WTC11 (cell line): ENCODE measurements around the gene GALNT4. TPM values are rescaled to one million over a fixed set of nuclear protein-coding genes. Genes with fewer than 3 reads are reported as not detected.

ENCODE experiments used
- ATAC-seq: fragments of 200-7000 bp; cut with Tn5 transposase; 2 replicates; pipeline ENCODE4 v1.10.0; 2021; ENCODE audit warnings: mild to moderate bottlenecking, moderate library complexity
- CTCF ChIA-PET: fragments of 300-600 bp; sonication (Branson Sonifier 250); formaldehyde crosslinking; loops from one replicate; lab custom pipeline; 2021; ENCODE audit warnings: antibody characterized with exemption; lab: Charles Lee
- POLR2A ChIA-PET: fragments of 350-600 bp; sonication (Branson Sonifier 250); formaldehyde crosslinking; loops from one replicate; lab custom pipeline; 2021; ENCODE audit warnings: antibody characterized with exemption; lab: Charles Lee
- DNase-seq: peaks from one replicate; pipeline ENCODE4 v3.0.0; 2021; ENCODE audit warnings: low spot score
- H3K27ac Mint-ChIP-seq: 2 replicates; pipeline ENCODE4 v1.8.0; 2021; ENCODE audit warnings: mixed read lengths
- H3K27me3 Mint-ChIP-seq: 2 replicates; pipeline ENCODE4 v1.8.0; 2021; ENCODE audit warnings: low read depth, mild to moderate bottlenecking, moderate library complexity, mixed read lengths
- H3K36me3 Mint-ChIP-seq: 2 replicates; pipeline ENCODE4 v1.8.0; 2021; ENCODE audit warnings: mixed read lengths
- H3K4me1 Mint-ChIP-seq: 2 replicates; pipeline ENCODE4 v1.8.0; 2022; ENCODE audit warnings: mixed read lengths
- H3K4me3 Mint-ChIP-seq: 2 replicates; pipeline ENCODE4 v1.8.0; 2021; ENCODE audit warnings: mild to moderate bottlenecking, moderate library complexity, mixed read lengths
- H3K9me3 Mint-ChIP-seq: 2 replicates; pipeline ENCODE4 v1.8.0; 2021; ENCODE audit warnings: mixed read lengths
- AFF4 ChIP-seq: sonication (generic); formaldehyde crosslinking; IDR thresholded peaks from 2 replicates; pipeline ENCODE4 v1.8.1; 2023; ENCODE audit warnings: mild to moderate bottlenecking, missing genetic modification reagents, borderline replicate concordance
- AR ChIP-seq: fragments of 250-450 bp; sonication (Bioruptor Pico); IDR thresholded peaks from 2 replicates; pipeline ENCODE4 v1.9.0; 2021; ENCODE audit warnings: mild to moderate bottlenecking
- ATF1 ChIP-seq: sonication (generic); formaldehyde crosslinking; IDR thresholded peaks from 2 replicates; pipeline ENCODE4 v1.8.1; 2023; ENCODE audit warnings: mild to moderate bottlenecking, moderate library complexity, missing genetic modification reagents
- ATF3 ChIP-seq: sonication (generic); formaldehyde crosslinking; conservative IDR thresholded peaks from 2 replicates; pipeline ENCODE4 v1.8.1; 2022; ENCODE audit warnings: mild to moderate bottlenecking, missing genetic modification reagents
- CDX4 ChIP-seq: fragments of 250-450 bp; sonication (Bioruptor Pico); IDR thresholded peaks from 2 replicates; pipeline ENCODE4 v1.9.0; 2021; ENCODE audit warnings: moderate library complexity, mild to moderate bottlenecking, inconsistent platforms, borderline replicate concordance
- CREM ChIP-seq: sonication (generic); formaldehyde crosslinking; IDR thresholded peaks from 2 replicates; pipeline ENCODE4 v1.8.1; 2022; ENCODE audit warnings: mild to moderate bottlenecking, missing genetic modification reagents, moderate library complexity
- CTCF ChIP-seq: fragments of 200-600 bp; IDR thresholded peaks from 2 replicates; pipeline ENCODE4 v1.8.0; 2022; ENCODE audit warnings: antibody characterized with exemption
- FOXK1 ChIP-seq: sonication (generic); formaldehyde crosslinking; IDR thresholded peaks from 2 replicates; pipeline ENCODE4 v1.8.0; 2022; ENCODE audit warnings: mild to moderate bottlenecking, moderate library complexity, missing genetic modification reagents
- GRHL2 ChIP-seq: fragments of 250-450 bp; sonication (Bioruptor Pico); IDR thresholded peaks from 2 replicates; pipeline ENCODE4 v1.8.0; 2022; ENCODE audit warnings: mild to moderate bottlenecking, moderate library complexity; ENCODE audit not compliant: insufficient replicate concordance, severe bottlenecking
- GTF2I ChIP-seq: fragments of 250-450 bp; sonication (Bioruptor Pico); conservative IDR thresholded peaks from 2 replicates; pipeline ENCODE4 v1.4.0; 2021; ENCODE audit warnings: mild to moderate bottlenecking
- KAT7 ChIP-seq: sonication (generic); formaldehyde crosslinking; IDR thresholded peaks from 2 replicates; pipeline ENCODE4 v1.8.1; 2023; ENCODE audit warnings: missing genetic modification reagents, mild to moderate bottlenecking, borderline replicate concordance
- MYBL2 ChIP-seq: sonication (generic); formaldehyde crosslinking; IDR thresholded peaks from 2 replicates; pipeline ENCODE4 v1.8.1; 2023; ENCODE audit warnings: mild to moderate bottlenecking, moderate library complexity, missing genetic modification reagents
- NFATC4 ChIP-seq: fragments of 250-450 bp; sonication (Bioruptor Pico); IDR thresholded peaks from 2 replicates; pipeline ENCODE4 v1.9.0; 2021; ENCODE audit warnings: mild to moderate bottlenecking
- SOX15 ChIP-seq: fragments of 250-450 bp; sonication (Bioruptor Pico); IDR thresholded peaks from 2 replicates; pipeline ENCODE4 v1.9.0; 2021; ENCODE audit warnings: mild to moderate bottlenecking
- TEAD1 ChIP-seq: sonication (generic); formaldehyde crosslinking; IDR thresholded peaks from 2 replicates; pipeline ENCODE4 v1.8.0; 2022; ENCODE audit warnings: mild to moderate bottlenecking, missing genetic modification reagents
- ZBTB21 ChIP-seq: sonication (generic); formaldehyde crosslinking; IDR thresholded peaks from 2 replicates; pipeline ENCODE4 v1.8.1; 2023; ENCODE audit warnings: mild to moderate bottlenecking, missing genetic modification reagents, borderline replicate concordance
- ZNF281 ChIP-seq: sonication (generic); formaldehyde crosslinking; IDR thresholded peaks from 2 replicates; pipeline ENCODE4 v1.8.0; 2023; ENCODE audit warnings: mild to moderate bottlenecking, missing genetic modification reagents
- ZNF317 ChIP-seq: sonication (generic); formaldehyde crosslinking; IDR thresholded peaks from 2 replicates; pipeline ENCODE4 v1.8.1; 2023; ENCODE audit warnings: low read depth, mild to moderate bottlenecking, moderate library complexity, missing genetic modification reagents, borderline replicate concordance
- total RNA-seq: library from RNA; stranded (reverse); gene quantifications from 3 replicates; pipeline ENCODE4 v1.2.3, GENCODE V29; 2021

The GALNT4 gene
- total RNA-seq, 1 experiment from 2014 or later, result 3.9 TPM

- TF ChIP-seq AR (no peak), GRHL2 (CRISPR knock-in tag) (no peak), CDX4 (CRISPR knock-in tag) (no peak), ZNF281 (CRISPR knock-in tag) (no peak), NFATC4 (CRISPR knock-in tag) (no peak)
Measured at GRCh38 chr12:89538897-89539296, 14.3 kb upstream of the GALNT4 start (continued).

GRCh38 chr12:89537389-89537788 lies 12.8 kb upstream of the GALNT4 start:
- POLR2A ChIA-PET, result no interaction called here
- H3K36me3 Mint-ChIP-seq, result no peaks in the 10 kb centered on the region
- peaks cover 4% of the 10 kb centered on the region for H3K9me3 Mint-ChIP-seq
- no peak overlapping the region for H3K27ac Mint-ChIP-seq
- DNase-seq (no peak), ATAC-seq (no peak)
- 0 out of 2 replicates have a peak, but pooled peaks cover 2% of the 10 kb centered on the region for H3K27me3 Mint-ChIP-seq
- CTCF ChIA-PET, result no interaction called here
- TF ChIP-seq ATF3 (CRISPR knock-in tag), result no peak
- H3K4me1 Mint-ChIP-seq, result peaks cover 8% of the 10 kb centered on the region
- H3K4me3 Mint-ChIP-seq, result no peak overlapping the region

GRCh38 chr12:89529738-89530137 lies 5.1 kb upstream of the GALNT4 start:
- no peak for DNase-seq
- CTCF ChIA-PET, result no interaction called here
- Mint-ChIP-seq H3K27ac (no peak overlapping the region), H3K4me1 (peaks cover 7% of the 10 kb centered on the region)
- POLR2A ChIA-PET, result no interaction called here
- ATAC-seq, result no peak
- TF ChIP-seq ZNF317 (CRISPR knock-in tag) (no peak), MYBL2 (CRISPR knock-in tag) (no peak), ATF1 (no peak), CTCF (peak; percentile 44; the same call in 1 of the 2 replicates)
- TF ChIP-seq, all 79 proteins: peak for 1
- Mint-ChIP-seq H3K36me3 (no peaks in the 10 kb centered on the region), H3K9me3 (peaks cover 4% of the 10 kb centered on the region), H3K27me3 (no peaks in the 10 kb centered on the region), H3K4me3 (no peak overlapping the region)

- no peak overlapping the region for H3K4me3 Mint-ChIP-seq
- ChIA-PET CTCF (no interaction called here), POLR2A (no interaction called here)
- no peak for ATAC-seq
- no peaks in the 10 kb centered on the region for H3K9me3 Mint-ChIP-seq
- DNase-seq, result no peak
- no peak overlapping the region for H3K27ac Mint-ChIP-seq
- H3K36me3 Mint-ChIP-seq, result peaks cover 5% of the 10 kb centered on the region
- H3K4me1 Mint-ChIP-seq, result peaks cover 15% of the 10 kb centered on the region
- H3K27me3 Mint-ChIP-seq, result no peaks in the 10 kb centered on the region
- no peak for TF ChIP-seq FOXK1
- no peak for TF ChIP-seq ZBTB21 (CRISPR knock-in tag)
- TF ChIP-seq CDX4 (CRISPR knock-in tag), result no peak
- TF ChIP-seq GTF2I (CRISPR knock-in tag), result no peak
- TF ChIP-seq CREM (CRISPR knock-in tag), result no peak
- no peak for TF ChIP-seq KAT7
- no peak for TF ChIP-seq SOX15 (CRISPR knock-in tag)
- TF ChIP-seq TEAD1 (CRISPR knock-in tag), result no peak
- TF ChIP-seq AFF4 (CRISPR knock-in tag), result no peak
Measured at GRCh38 chr12:89528434-89528833, 3.8 kb upstream of the GALNT4 start.
